D721Med (cell line): ENCODE results near the gene C11orf68.
"Not testable (repeated sequence)": the region's sequence is repeated elsewhere in the genome, so short reads cannot be mapped to it uniquely, and the experiment has no call there.

Source experiments
- DNase-seq: peaks from one replicate; pipeline ENCODE4 v3.0.0; 2011; ENCODE audit warnings: low spot score; ENCODE audit not compliant: insufficient read length
- FAIRE-seq: peaks from 2 replicates; lab custom pipeline; 2011; peaks lifted over from hg19 to GRCh38; lab: Jason Lieb, UNC
- TF ChIP-seq, protein P1 (sequence below): IDR thresholded peaks from 2 replicates; pipeline ENCODE4 v1.5.1; 2012; ENCODE audit warnings: mild to moderate bottlenecking, control low read depth; ENCODE audit not compliant: insufficient read depth; ENCODE audit errors: missing control alignments

C11orf68 gene

DNA sequence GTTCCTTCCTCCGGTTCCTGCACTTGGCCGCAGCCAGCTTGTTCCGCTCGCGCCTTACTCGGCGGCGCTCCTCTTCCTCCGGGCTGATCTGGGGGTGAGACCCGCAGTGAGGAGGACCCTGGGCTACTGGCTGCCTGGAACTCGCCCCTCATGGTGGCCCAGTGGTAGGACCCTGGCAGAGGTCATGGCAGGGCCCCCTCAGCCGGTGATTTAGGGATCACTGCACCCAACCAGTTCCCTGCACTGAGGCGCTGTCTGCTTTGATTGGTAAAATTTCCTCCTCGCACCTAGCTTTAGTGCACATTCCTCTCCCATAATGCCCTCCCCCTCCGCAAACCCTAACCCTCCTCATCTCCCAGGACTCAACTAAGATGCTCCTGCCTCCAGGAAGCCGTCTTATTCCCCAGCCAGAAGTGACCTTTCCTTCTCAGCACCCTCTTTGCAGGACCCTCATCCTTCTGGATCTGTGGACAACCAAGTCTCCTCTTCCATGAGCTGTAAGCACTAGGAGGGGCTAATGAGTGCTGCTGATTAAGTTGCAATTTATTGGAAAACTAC is 24.7 kb downstream of the C11orf68 start:
- TF ChIP-seq, protein P1, sequence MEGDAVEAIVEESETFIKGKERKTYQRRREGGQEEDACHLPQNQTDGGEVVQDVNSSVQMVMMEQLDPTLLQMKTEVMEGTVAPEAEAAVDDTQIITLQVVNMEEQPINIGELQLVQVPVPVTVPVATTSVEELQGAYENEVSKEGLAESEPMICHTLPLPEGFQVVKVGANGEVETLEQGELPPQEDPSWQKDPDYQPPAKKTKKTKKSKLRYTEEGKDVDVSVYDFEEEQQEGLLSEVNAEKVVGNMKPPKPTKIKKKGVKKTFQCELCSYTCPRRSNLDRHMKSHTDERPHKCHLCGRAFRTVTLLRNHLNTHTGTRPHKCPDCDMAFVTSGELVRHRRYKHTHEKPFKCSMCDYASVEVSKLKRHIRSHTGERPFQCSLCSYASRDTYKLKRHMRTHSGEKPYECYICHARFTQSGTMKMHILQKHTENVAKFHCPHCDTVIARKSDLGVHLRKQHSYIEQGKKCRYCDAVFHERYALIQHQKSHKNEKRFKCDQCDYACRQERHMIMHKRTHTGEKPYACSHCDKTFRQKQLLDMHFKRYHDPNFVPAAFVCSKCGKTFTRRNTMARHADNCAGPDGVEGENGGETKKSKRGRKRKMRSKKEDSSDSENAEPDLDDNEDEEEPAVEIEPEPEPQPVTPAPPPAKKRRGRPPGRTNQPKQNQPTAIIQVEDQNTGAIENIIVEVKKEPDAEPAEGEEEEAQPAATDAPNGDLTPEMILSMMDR: no peak
- FAIRE-seq: no peak
- DNase-seq: no peak

DNA sequence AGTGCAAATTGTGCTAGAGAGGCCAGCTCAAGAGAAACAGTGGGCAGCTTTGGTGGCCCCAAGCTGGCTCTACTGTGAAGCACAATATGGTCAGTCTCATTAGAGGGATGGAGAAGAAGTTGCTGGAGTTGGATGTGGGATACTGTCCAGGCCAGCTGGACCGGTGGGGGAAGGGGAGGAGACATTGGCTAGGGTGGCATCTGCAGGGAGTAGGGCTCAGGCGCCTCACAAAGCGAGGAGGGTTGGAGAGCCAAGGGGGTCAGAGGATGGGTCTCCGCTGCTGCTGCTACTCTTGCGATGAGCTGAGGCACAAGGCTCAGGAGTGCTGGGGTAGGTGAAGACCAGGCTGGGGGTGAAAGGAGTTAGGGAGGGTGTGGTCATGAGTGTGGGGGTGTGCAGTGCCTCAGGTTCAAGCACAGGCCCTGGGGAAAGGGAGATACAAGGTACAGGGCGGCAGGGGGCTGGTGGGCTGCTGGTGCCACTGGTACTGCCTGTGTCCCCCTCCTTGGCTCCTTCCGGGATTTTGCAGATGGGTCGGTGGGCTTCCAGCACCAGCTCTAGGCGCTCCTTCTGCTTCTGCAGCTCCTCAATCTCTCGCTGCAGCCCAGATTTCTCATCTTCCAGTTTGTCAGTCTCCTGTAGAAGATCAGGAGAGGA is 26.1 kb downstream of the C11orf68 start:
- DNase-seq (no peak), FAIRE-seq (no peak)
- TF ChIP-seq, protein P1: no peak

DNA sequence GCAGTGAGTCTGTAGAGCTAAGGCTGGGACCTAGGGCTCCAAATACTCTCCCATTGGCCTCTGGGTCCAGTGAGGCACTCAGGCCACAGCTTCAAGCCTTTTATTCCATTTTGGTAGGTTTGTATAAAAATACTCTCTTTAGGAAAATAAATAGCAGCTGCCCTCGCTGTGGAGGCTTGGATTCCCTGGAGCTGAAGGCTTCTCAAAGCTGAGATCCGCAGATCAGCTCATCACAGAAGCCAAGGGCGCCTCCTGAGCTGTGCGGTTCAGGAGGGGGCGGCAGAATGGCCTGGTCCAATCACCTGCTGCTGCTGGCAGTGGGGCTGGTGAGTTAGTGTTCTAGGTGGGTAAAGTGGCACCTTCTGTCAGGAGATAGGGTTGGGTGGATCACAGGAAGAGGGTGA is 26.7 kb downstream of the C11orf68 start:
- not testable (repeated sequence) for DNase-seq

DNA sequence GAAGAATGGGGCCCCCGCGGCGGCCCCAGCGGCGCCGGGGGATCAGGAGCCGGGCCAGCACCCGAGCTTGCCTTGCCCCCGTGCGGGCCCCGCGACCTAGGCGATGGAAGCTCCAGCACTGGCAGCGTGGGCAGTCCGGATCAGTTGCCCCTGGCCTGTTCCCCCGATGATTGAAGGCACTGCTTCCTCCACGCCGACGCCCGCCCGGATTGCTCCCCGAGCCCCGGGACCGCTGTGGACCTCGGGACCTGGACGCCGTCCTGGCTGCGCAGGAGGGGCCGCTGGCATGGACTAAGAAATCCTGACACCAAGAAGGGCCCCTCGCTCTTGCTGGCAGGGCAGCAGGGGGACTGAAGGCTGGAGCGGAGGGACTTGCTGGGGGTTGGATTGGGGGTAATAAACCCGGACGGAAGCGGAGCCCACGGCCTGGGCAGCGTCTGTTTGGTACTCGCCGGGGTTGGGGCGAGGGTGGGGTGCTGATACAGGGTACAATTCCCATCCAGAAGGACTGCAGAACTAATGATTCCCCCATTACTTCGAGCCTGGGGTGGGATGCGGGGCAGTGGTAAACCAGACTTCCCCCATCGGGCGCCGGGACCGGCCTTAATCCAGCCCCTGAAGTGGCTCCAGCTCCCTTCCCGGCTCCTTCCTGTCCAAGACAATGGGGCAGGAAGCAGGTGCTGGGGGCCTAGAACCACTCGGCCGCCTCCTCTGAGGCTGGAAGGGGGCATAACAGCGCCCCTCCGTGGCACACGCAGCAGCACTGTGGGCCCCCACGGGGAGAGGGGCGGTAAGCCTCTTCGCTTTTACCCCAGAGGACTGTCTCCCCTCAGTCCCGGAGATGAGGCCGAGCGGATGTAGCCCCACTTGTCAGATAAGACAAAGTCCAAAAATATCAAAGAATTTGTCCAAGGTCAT is 27.4 kb downstream of the C11orf68 start:
- DNase-seq: no peak
- no peak for FAIRE-seq
- TF ChIP-seq, protein P1: peak; percentile 53

More for the DNA sequence above, 26.7 kb downstream of the C11orf68 start:
- not testable (repeated sequence) for FAIRE-seq

DNA sequence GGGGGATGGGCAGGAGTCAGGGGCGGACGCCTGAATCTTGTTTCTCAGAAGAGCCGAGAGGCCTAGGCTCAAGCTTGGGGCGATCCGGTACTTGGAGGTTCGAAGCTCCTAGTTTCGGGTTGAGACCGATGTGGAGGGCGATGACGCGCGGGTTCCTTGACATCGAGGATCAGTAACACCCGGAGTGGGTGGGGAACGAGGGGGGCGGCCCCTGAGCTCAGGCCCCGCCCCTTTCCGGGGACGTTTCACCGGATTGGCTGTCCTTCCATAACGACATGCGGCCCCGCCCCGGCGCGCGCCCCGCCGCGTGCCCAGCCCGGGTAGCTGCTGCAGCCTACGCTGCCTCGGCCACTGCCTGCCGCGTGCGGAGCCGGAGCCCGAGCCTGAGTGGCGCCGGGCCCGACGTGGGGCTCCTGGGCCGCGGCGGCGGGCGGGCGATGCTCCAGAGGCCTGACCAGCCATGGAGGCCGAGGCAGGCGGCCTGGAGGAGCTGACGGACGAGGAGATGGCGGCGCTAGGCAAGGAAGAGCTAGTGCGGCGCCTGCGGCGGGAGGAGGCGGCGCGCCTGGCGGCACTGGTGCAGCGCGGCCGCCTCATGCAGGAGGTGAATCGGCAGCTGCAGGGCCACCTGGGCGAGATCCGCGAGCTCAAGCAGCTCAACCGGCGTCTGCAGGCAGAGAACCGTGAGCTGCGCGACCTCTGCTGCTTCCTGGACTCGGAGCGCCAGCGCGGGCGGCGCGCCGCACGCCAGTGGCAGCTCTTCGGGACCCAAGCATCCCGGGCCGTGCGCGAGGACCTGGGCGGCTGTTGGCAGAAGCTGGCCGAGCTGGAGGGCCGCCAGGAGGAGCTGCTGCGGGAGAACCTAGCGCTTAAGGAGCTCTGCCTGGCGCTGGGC is 28.3 kb downstream of the C11orf68 start, which contains the start of gene CCDC85B:
Gene CCDC85B (plus strand): TSS at position 350 of the 895 bp plus-strand sequence. CDS start 111 bp downstream, at position 461.
- FAIRE-seq (no peak), DNase-seq (peak; percentile 89)
- TF ChIP-seq, protein P1: no peak

DNA sequence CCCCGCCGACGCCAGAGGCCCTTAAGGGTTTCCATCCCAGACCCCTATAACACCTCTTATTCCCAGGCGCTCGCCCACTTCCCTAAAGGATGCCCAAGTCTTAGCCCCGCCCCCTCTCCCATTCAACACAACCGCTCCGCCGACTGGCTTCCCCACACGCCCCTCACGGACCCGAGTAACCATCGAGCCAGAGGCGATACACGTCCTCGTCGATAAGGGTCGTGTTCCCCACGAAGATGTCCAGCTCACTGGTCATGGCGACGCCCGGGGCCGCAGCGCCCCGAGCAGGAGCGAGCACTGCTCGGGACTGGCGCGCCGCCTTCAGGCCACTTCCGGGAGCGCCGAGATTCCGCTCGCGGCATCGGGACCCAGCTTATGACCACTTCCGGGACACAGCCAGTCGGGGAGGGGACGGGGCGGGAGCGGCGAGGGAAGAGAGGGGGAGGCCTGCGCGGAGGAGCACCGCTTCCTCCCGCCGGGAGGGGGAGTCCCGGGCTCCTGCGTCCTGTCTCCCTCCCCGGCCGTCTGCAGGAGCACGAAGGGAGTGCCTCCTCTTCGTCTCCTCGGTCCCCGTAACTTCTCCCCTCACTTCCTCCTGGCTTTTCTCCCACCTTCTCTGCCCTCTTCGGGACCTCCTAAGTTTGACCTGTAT is 30.6 kb downstream of the C11orf68 start, which contains the start of gene FIBP:
Gene FIBP (minus strand): TSS at position 309 of the 652 bp plus-strand sequence. CDS start 53 bp downstream, at position 256.
- TF ChIP-seq, protein P1: peak; percentile 46
- FAIRE-seq (no peak), DNase-seq (peak; percentile 95)
